Keratinocyte (primary cell): ENCODE measurements around the gene EXOC6B. TPM values are rescaled to one million over a fixed set of nuclear protein-coding genes. Genes with fewer than 3 reads are reported as not detected.

Experiments used
- DNase-seq: peaks from one replicate; pipeline ENCODE4 v3.0.0-alpha.2; 2011; ENCODE audit warnings: low read depth, missing footprints, low spot score
- FAIRE-seq: peaks from 2 replicates; lab custom pipeline; 2011; peaks lifted over from hg19 to GRCh38; lab: Jason Lieb, UNC
- H2AFZ ChIP-seq: 2 replicates; pipeline ENCODE4 v1.6.0; 2012; ENCODE audit warnings: low read length, control low read depth, inconsistent platforms; ENCODE audit not compliant: control insufficient read depth
- H3K27ac ChIP-seq: 2 replicates; pipeline ENCODE4 v1.5.1; 2011; ENCODE audit warnings: low read length; ENCODE audit not compliant: control insufficient read depth, insufficient read depth
- H3K27me3 ChIP-seq: 3 replicates; pipeline ENCODE4 v1.6.0; 2011; ENCODE audit warnings: low read length; ENCODE audit not compliant: control insufficient read depth, insufficient read depth; ENCODE audit errors: extremely low read depth
- H3K36me3 ChIP-seq, 2 experiments: 2 replicates in 1 of 2; 3 replicates in 1 of 2; pipeline ENCODE4 v1.5.1; 2011; ENCODE audit warnings: low read length in 2 of 2, mild to moderate bottlenecking in 1 of 2; ENCODE audit not compliant: control insufficient read depth in 2 of 2, insufficient read depth in 2 of 2; ENCODE audit errors: extremely low read depth in 1 of 2
- H3K4me1 ChIP-seq: 3 replicates; pipeline ENCODE4 v1.5.1; 2011; ENCODE audit warnings: low read length; ENCODE audit not compliant: control insufficient read depth, insufficient read depth; ENCODE audit errors: extremely low read depth
- H3K4me2 ChIP-seq: 3 replicates; pipeline ENCODE4 v1.6.0; 2011; ENCODE audit warnings: low read depth, low read length; ENCODE audit not compliant: control insufficient read depth, insufficient read depth; ENCODE audit errors: extremely low read depth
- H3K4me3 ChIP-seq, 3 experiments: fragments of 200-600 bp in 1 of 3; sonication (generic) in 1 of 3; 2 replicates in 2 of 3; 3 replicates in 1 of 3; pipeline ENCODE4 v1.5.1; 2011 to 2016; ENCODE audit warnings: low read length in 3 of 3, mild to moderate bottlenecking in 3 of 3, control low read depth in 2 of 3, inconsistent platforms in 1 of 3, low read depth in 1 of 3, mixed read lengths in 1 of 3, mixed run types in 1 of 3, moderate library complexity in 1 of 3; ENCODE audit not compliant: control insufficient read depth in 2 of 3, insufficient read depth in 2 of 3; ENCODE audit errors: extremely low read depth in 1 of 3
- H3K79me2 ChIP-seq: 2 replicates; pipeline ENCODE4 v1.6.0; 2012; ENCODE audit warnings: low read length; ENCODE audit not compliant: control insufficient read depth, insufficient read depth
- H3K9ac ChIP-seq: 3 replicates; pipeline ENCODE4 v1.6.0; 2011; ENCODE audit warnings: low read length; ENCODE audit not compliant: control insufficient read depth, insufficient read depth; ENCODE audit errors: extremely low read depth
- H3K9me1 ChIP-seq: 3 replicates; pipeline ENCODE4 v1.6.0; 2011; ENCODE audit warnings: low read length; ENCODE audit not compliant: control insufficient read depth, insufficient read depth; ENCODE audit errors: extremely low read depth
- H3K9me3 ChIP-seq: 2 replicates; pipeline ENCODE4 v1.5.1; 2012; ENCODE audit warnings: low read depth, low read length; ENCODE audit not compliant: control insufficient read depth
- H4K20me1 ChIP-seq: 3 replicates; pipeline ENCODE4 v1.6.0; 2011; ENCODE audit warnings: low read length; ENCODE audit not compliant: control insufficient read depth, insufficient read depth; ENCODE audit errors: extremely low read depth
- CTCF ChIP-seq, 3 experiments: IDR thresholded peaks in 1 of 3; conservative IDR thresholded peaks in 1 of 3; optimal IDR thresholded peaks in 1 of 3; 2 replicates in 2 of 3; 3 replicates in 1 of 3; pipeline versions ENCODE3 to v1.5.1; 2011; ENCODE audit warnings: low read length in 3 of 3, mild to moderate bottlenecking in 3 of 3, moderate library complexity in 2 of 3, control low read depth in 1 of 3, inconsistent platforms in 1 of 3; ENCODE audit not compliant: insufficient read depth in 2 of 3; ENCODE audit errors: extremely low read depth in 1 of 3
- EZH2 ChIP-seq: IDR thresholded peaks from one replicate; pipeline ENCODE4 v1.6.1; 2012; ENCODE audit warnings: inconsistent platforms, mild to moderate bottlenecking, low read length, moderate library complexity
- dilution Hi-C: fragments of 300-500 bp; cut with MboI; formaldehyde crosslinking; loops from one replicate; pipeline ENCODE4 v1.7.0; 2020; ENCODE audit warnings: low sequenced_read_pairs; ENCODE audit not compliant: extremely low pct_ligation_motif_present
- polyA plus RNA-seq, 5 experiments: library from polyadenylated mRNA; depleted of rRNA in 3 of 5; stranded (reverse) in 3 of 5; stranded (forward) in 1 of 5; unstranded in 1 of 5; fragments of >200 nt; gene quantifications; 1 replicate in 1 of 5; 2 replicates in 3 of 5; 3 replicates in 1 of 5; pipeline versions ENCODE4 v1.2.1 to v1.2.3, GENCODE V29; 2011 to 2012; ENCODE audit warnings: missing spikeins in 2 of 5, low read depth in 1 of 5, low replicate concordance in 1 of 5

The EXOC6B gene
- polyA plus RNA-seq, 1 donor (not counting 4 experiments of a cell fraction or from before 2014, with no cell fraction given) = 37.3 TPM

- dilution Hi-C loops = no loop called here
- Histone ChIP-seq H3K4me1 (peaks cover 11% of the 10 kb centered on the region), H3K36me3 (no peaks in the 10 kb centered on the region), H2AFZ (no peak overlapping the region), H3K4me2 (no peak overlapping the region), H3K27me3 (no peaks in the 10 kb centered on the region), H3K9ac (no peak overlapping the region), H3K9me3 (no peaks in the 10 kb centered on the region), H3K79me2 (no peaks in the 10 kb centered on the region), H3K27ac (no peak overlapping the region), H4K20me1 (no peaks in the 10 kb centered on the region), H3K4me3 (no peak overlapping the region), H3K9me1 (peaks cover 2% of the 10 kb centered on the region)
- no peak for TF ChIP-seq CTCF (optimal IDR thresholded peaks at IDR 0.05 in 1 of 3, IDR thresholded peaks at IDR 0.05 in 1 of 3, conservative IDR thresholded peaks at IDR 0.05 in 1 of 3; ENCODE audit: extremely low read depth in 1 of 3, insufficient read depth in 2 of 3, low read length in 3 of 3)
- TF ChIP-seq EZH2 = no peak
- no peak for FAIRE-seq
- DNase-seq = no peak
These were observed 144.5 kb downstream of the EXOC6B start for GRCh38 chr2:72681016-72681995.

GRCh38 chr2:72678024-72678423 lies 147.8 kb downstream of the EXOC6B start:
- Histone ChIP-seq H3K27ac (no peak overlapping the region), H3K9me1 (peaks cover 2% of the 10 kb centered on the region), H4K20me1 (no peaks in the 10 kb centered on the region), H3K27me3 (no peaks in the 10 kb centered on the region), H3K79me2 (no peaks in the 10 kb centered on the region), H3K4me2 (no peak overlapping the region), H3K9ac (no peak overlapping the region), H3K4me3 (no peak overlapping the region), H3K36me3 (no peaks in the 10 kb centered on the region), H3K4me1 (peaks cover 11% of the 10 kb centered on the region), H2AFZ (no peak overlapping the region), H3K9me3 (no peaks in the 10 kb centered on the region)
- DNase-seq = no peak
- no peak for FAIRE-seq
- dilution Hi-C loops = no loop called here
- TF ChIP-seq CTCF (optimal IDR thresholded peaks at IDR 0.05 in 1 of 3, IDR thresholded peaks at IDR 0.05 in 1 of 3, conservative IDR thresholded peaks at IDR 0.05 in 1 of 3; ENCODE audit: extremely low read depth in 1 of 3, insufficient read depth in 2 of 3, low read length in 3 of 3) = no peak
- no peak for TF ChIP-seq EZH2
